Osteocyte (in vitro differentiated cells): ENCODE measurements around the gene DCAF10. TPM values are rescaled to one million over a fixed set of nuclear protein-coding genes. Genes with fewer than 3 reads are reported as not detected.
A peak's percentile ranks its signal among the peaks of the same experiment; 100 is the strongest.

ENCODE experiments used
- DNase-seq: peaks from one replicate; pipeline ENCODE4 v3.0.0; 2021; ENCODE audit warnings: mixed read lengths; ENCODE audit not compliant: unreplicated experiment; ENCODE audit errors: extremely low spot score
- H3K27ac Mint-ChIP-seq: one replicate; pipeline ENCODE4 v1.8.0; 2021; ENCODE audit warnings: mild to moderate bottlenecking, mixed read lengths; ENCODE audit not compliant: unreplicated experiment
- H3K27me3 Mint-ChIP-seq: one replicate; pipeline ENCODE4 v1.8.0; 2021; ENCODE audit warnings: mixed read lengths; ENCODE audit not compliant: unreplicated experiment
- H3K36me3 Mint-ChIP-seq: one replicate; pipeline ENCODE4 v1.8.0; 2021; ENCODE audit warnings: mixed read lengths; ENCODE audit not compliant: unreplicated experiment
- H3K4me1 Mint-ChIP-seq: one replicate; pipeline ENCODE4 v1.8.0; 2021; ENCODE audit warnings: mixed read lengths; ENCODE audit not compliant: unreplicated experiment
- H3K4me3 Mint-ChIP-seq: one replicate; pipeline ENCODE4 v1.8.0; 2021; ENCODE audit warnings: mild to moderate bottlenecking, moderate library complexity, mixed read lengths; ENCODE audit not compliant: unreplicated experiment
- H3K9me3 Mint-ChIP-seq: one replicate; pipeline ENCODE4 v1.8.0; 2021; ENCODE audit warnings: mixed read lengths; ENCODE audit not compliant: unreplicated experiment
- total RNA-seq: library from RNA; stranded (reverse); gene quantifications from 2 replicates; pipeline ENCODE4 v1.2.1, GENCODE V29; 2021
- TF ChIP-seq, protein P1 (sequence below): fragments of 200-600 bp; sonication (generic); IDR thresholded peaks from 2 replicates; pipeline ENCODE4 v1.5.0; 2021; ENCODE audit warnings: antibody characterized with exemption, mild to moderate bottlenecking, moderate library complexity

DCAF10 gene
- total RNA-seq, 1 donor from 2014 or later = 27.7 TPM

DNA sequence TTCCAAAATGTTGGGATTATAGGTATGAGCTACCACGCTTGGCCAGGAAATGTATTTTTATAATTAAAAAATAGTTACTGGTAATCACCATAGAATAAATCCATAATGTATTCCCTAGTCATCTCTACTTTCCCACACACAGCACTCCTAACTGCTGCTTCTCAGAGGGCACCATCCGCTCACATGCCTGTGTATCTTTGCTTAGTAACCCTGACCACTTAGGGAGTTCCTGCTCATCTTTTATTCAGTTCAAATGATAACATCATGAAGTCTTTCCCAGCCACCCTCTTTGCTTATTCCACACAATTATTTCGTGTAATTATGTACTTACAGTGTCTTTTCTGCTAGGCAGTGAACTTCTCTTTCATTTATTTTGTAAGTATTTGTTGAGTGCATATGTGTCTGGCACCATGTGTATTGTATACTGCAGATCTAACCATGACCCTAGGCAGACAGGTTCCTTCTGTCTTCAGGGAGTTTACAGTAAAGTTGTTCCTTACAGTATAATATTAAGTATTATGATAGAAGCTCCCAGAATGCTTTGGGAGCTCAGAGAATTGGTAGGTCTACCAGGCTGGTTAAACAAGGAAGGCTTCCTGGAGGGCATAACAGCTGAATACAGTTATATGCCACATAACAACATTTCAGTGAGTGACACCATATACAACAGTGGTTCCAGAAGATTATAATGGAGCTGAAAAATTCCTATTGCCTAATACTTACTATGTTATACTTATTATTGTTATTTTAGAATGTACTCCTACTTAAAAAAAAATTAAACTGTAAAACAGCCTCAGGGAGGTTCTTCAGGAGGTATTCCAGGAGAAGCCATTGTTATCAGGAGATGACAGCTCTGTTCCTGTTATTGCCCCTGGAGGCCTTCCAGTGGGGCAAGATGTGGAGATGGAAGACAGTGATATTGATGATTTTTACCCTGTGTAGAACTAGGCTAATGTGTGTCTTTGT is 39.2 kb downstream of the DCAF10 start:
- DNase-seq = no peak
- Mint-ChIP-seq H3K9me3 (no peaks in the 10 kb centered on the region), H3K27me3 (no peaks in the 10 kb centered on the region), H3K36me3 (peaks cover 10% of the 10 kb centered on the region), H3K4me3 (no peak overlapping the region), H3K4me1 (peaks cover 12% of the 10 kb centered on the region), H3K27ac (peak overlapping the region; percentile 85)
- TF ChIP-seq, protein P1, sequence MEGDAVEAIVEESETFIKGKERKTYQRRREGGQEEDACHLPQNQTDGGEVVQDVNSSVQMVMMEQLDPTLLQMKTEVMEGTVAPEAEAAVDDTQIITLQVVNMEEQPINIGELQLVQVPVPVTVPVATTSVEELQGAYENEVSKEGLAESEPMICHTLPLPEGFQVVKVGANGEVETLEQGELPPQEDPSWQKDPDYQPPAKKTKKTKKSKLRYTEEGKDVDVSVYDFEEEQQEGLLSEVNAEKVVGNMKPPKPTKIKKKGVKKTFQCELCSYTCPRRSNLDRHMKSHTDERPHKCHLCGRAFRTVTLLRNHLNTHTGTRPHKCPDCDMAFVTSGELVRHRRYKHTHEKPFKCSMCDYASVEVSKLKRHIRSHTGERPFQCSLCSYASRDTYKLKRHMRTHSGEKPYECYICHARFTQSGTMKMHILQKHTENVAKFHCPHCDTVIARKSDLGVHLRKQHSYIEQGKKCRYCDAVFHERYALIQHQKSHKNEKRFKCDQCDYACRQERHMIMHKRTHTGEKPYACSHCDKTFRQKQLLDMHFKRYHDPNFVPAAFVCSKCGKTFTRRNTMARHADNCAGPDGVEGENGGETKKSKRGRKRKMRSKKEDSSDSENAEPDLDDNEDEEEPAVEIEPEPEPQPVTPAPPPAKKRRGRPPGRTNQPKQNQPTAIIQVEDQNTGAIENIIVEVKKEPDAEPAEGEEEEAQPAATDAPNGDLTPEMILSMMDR = no peak

DNA sequence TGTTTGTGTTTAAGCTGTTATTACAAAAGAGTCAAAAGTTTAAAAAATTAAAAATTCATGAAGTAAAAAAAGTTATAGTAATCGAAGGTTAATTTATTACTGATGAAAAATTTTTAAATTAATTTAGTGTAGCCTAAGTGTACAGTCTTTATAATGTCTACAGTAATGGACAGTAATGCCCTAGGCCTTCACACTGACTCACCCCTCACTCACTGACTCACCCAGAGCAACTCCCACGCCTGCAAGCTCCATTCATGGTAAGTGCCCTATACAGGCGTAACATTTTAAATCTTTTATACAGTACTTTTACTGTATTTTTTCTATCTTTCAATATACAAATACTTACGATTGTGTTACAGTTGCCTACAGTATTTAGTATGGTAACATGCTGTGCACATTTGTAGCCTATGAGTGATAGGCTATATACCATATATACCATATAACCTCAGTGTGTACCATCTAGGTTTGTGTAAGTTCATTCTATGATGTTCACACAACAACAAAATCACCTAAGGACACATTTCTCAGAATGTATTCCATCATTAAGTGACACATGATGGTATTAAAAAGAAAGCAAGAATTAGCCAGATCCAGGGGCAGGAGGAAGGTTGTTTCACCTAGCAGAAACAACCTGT is 40.1 kb downstream of the DCAF10 start:
- Mint-ChIP-seq H3K4me3 (no peak overlapping the region), H3K27me3 (no peaks in the 10 kb centered on the region), H3K36me3 (peaks cover 12% of the 10 kb centered on the region), H3K9me3 (no peaks in the 10 kb centered on the region), H3K4me1 (peaks cover 12% of the 10 kb centered on the region), H3K27ac (peak overlapping the region; percentile 52)
- TF ChIP-seq, protein P1 = no peak
- no peak for DNase-seq

DNA sequence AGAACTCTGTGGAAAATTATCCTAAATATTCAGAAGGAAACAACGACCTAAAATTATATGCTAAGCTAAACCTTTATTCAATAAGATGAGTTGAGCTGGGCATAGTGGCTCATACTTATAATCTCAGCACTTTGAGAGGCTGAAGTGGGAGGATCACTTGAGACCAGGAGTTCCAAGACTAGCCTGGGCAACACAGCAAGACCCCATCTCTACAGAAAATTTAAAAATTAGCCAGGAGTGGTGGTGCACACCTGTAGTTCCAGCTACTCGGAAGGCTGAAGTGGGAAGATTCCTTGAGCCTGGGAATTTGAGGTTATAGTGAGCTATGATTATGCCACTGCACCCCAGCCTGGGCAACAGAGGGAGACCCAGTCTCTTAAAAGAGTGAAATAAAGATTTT is 51.6 kb downstream of the DCAF10 start:
- H3K27me3 Mint-ChIP-seq = no peaks in the 10 kb centered on the region

DNA sequence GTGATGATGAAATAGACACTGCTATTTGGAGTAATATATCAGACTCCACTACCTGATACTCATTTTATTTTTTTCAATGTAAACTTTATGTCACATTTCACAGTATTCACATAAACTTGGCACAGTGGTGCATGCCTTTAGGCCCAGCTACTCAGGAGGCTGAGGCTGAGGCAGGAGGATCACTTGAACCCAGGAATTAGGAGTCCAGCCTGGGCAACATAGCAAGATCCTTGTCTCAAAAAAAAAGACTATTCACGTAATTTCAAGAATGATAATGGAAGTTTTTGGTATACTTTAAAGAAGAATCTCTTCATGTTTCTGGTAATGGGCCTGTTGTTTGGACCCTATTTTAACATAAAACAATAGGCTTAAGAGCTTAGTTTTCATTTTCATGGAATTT is 56.0 kb downstream of the DCAF10 start:
- no peak for DNase-seq
- H3K4me1 Mint-ChIP-seq = peaks cover 5% of the 10 kb centered on the region
- no peak overlapping the region for H3K4me3 Mint-ChIP-seq
- H3K27ac Mint-ChIP-seq = no peak overlapping the region
- H3K36me3 Mint-ChIP-seq = peaks cover 31% of the 10 kb centered on the region
- no peaks in the 10 kb centered on the region for H3K9me3 Mint-ChIP-seq
- TF ChIP-seq, protein P1 = no peak
- no peaks in the 10 kb centered on the region for H3K27me3 Mint-ChIP-seq

More for the DNA sequence above, 51.6 kb downstream of the DCAF10 start:
- H3K27ac Mint-ChIP-seq = no peak overlapping the region
- H3K4me3 Mint-ChIP-seq = no peak overlapping the region
- no peaks in the 10 kb centered on the region for H3K4me1 Mint-ChIP-seq
- H3K9me3 Mint-ChIP-seq = no peaks in the 10 kb centered on the region
- DNase-seq = no peak
- peaks cover 24% of the 10 kb centered on the region for H3K36me3 Mint-ChIP-seq
- TF ChIP-seq, protein P1 = no peak

DNA sequence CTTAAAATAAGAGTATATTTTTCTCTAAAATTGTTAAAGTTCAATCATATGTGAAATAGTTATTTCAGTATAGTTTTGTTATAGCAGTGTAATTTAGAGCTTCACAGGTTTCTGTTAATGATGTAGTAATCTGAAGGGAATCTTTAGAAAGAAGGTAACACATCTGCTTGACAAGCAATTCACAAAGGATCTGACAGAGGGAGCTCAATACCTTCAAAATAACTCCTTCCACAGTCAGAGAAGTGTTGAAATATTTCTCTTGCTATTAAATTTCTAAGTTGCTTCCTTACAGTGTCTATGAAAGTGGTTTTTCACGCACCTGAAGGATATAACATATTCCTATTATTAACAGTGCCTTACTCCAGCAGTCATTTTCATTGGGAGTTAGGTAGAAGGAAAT is 58.4 kb downstream of the DCAF10 start:
- H3K9me3 Mint-ChIP-seq = no peaks in the 10 kb centered on the region
- peaks cover 29% of the 10 kb centered on the region for H3K36me3 Mint-ChIP-seq
- TF ChIP-seq, protein P1 = peak; percentile 35
- no peak overlapping the region for H3K27ac Mint-ChIP-seq
- peaks cover 5% of the 10 kb centered on the region for H3K4me1 Mint-ChIP-seq
- H3K4me3 Mint-ChIP-seq = no peak overlapping the region
- no peak for DNase-seq
- no peaks in the 10 kb centered on the region for H3K27me3 Mint-ChIP-seq
